Stomach (tissue), 9 donors: ENCODE data around the gene SYNJ2. TPM values are rescaled to one million over a fixed set of nuclear protein-coding genes. Genes with fewer than 3 reads are reported as not detected.
A peak's percentile ranks its signal among the peaks of the same experiment; 100 is the strongest.

ENCODE experiments used
- DNase-seq, 2 donors: peaks; one replicate each; pipeline versions ENCODE4 v3.0.0 to v3.0.0-alpha.2; 2013 to 2019
- H3K27ac ChIP-seq, 5 donors: fragments of 200-600 bp in 4 of 5; sonication (generic) in 4 of 5; one replicate each; pipeline ENCODE4 v1.5.1; 2013 to 2019; ENCODE audit warnings: mild to moderate bottlenecking in 1 of 5, moderate library complexity in 1 of 5
- H3K27me3 ChIP-seq, 3 donors: fragments of 200-600 bp; sonication (generic); one replicate each; pipeline ENCODE4 v1.5.1; 2017 to 2019; ENCODE audit warnings: mixed run types in 1 of 3
- H3K36me3 ChIP-seq, 4 donors: fragments of 200-600 bp; sonication (generic); 1 replicate in 3 of 4; 2 replicates in 1 of 4; pipeline ENCODE4 v1.5.1; 2016 to 2019
- H3K4me1 ChIP-seq, 4 donors: fragments of 200-600 bp; sonication (generic); one replicate each; pipeline ENCODE4 v1.5.1; 2016 to 2019
- H3K4me3 ChIP-seq, 4 donors: fragments of 200-600 bp; sonication (generic) in 3 of 4; one replicate each; pipeline ENCODE4 v1.5.1; 2016 to 2019; ENCODE audit warnings: mild to moderate bottlenecking in 1 of 4
- H3K9me3 ChIP-seq, 4 donors: fragments of 200-600 bp; sonication (generic); one replicate each; pipeline ENCODE4 v1.5.1; 2016 to 2019
- CTCF ChIP-seq, 7 experiments: fragments of 450-650 bp in 4 of 7; fragments of 200-600 bp in 3 of 7; sonication (generic) in 3 of 7; IDR thresholded peaks; one replicate each; pipeline ENCODE4 v1.5.1; 2016 to 2019; ENCODE audit warnings: antibody characterized with exemption in 7 of 7, control low read depth in 2 of 7, mild to moderate bottlenecking in 1 of 7
- EP300 ChIP-seq: sonication (generic); formaldehyde crosslinking; IDR thresholded peaks from one replicate; pipeline ENCODE4 v1.6.1; 2017; ENCODE audit warnings: antibody characterized with exemption
- POLR2A ChIP-seq, 4 donors: fragments of 450-650 bp; IDR thresholded peaks; one replicate each; pipeline ENCODE4 v1.6.1; 2016; ENCODE audit warnings: antibody characterized with exemption in 4 of 4, control low read depth in 2 of 4, mild to moderate bottlenecking in 1 of 4, moderate library complexity in 1 of 4
- POLR2AphosphoS5 ChIP-seq, 3 donors: sonication (generic); formaldehyde crosslinking; IDR thresholded peaks; one replicate each; pipeline ENCODE4 v1.6.1; 2016; ENCODE audit warnings: antibody characterized with exemption in 3 of 3
- WGBS, 5 donors: extraction: QIAGEN DNeasy Blood & Tissue Kit in 3 of 5; methylation state at CpG; one replicate each; pipeline versions ENCODE4 v1.1.5 to v1.1.7; 2013 to 2018; 5-methylcytosine and 5-hydroxymethylcytosine counted together
- intact Hi-C: fragments of 100-400 bp; cut with DNase I; formaldehyde crosslinking; loops from one replicate; pipeline ENCODE4 v1.15.1; 2023; ENCODE audit warnings: low total_unique reads
- polyA plus RNA-seq, 3 donors: library from polyadenylated mRNA; stranded (reverse); fragments of 200-250 nt; gene quantifications; one replicate each; pipeline ENCODE4 v1.2.3, GENCODE V29; 2013
- total RNA-seq, 5 donors: library from RNA; depleted of rRNA; stranded (reverse); fragments of >200 nt; gene quantifications; one replicate each; pipeline versions ENCODE4 v1.1.0 to v1.2.3, GENCODE V29; 2014 to 2016
- donor health status: healthy with polysubstance abuse.
- donor health status: Bipolar disorder and iron deficiency.
- donor health status: healthy.

Gene SYNJ2
- total and polyA plus RNA-seq, 8 donors, result 4.7 to 41.4 (median 14.4) TPM

- Histone ChIP-seq H3K36me3 (no peaks in the 10 kb centered on the region), H3K9me3 (no peaks in the 10 kb centered on the region), H3K27ac (peak overlapping the region in 1 of 5 donors; percentile 38), H3K4me3 (no peak overlapping the region), H3K4me1 (peaks cover 0 to 11% (median 0%) of the 10 kb centered on the region in 4 donors), H3K27me3 (no peaks in the 10 kb centered on the region)
- DNase-seq, result no peak
- TF ChIP-seq EP300, result no peak
- TF ChIP-seq POLR2AphosphoS5 (IDR thresholded peaks at IDR 0.05), result no peak
- no peak for TF ChIP-seq POLR2A (IDR thresholded peaks at IDR 0.05)
- TF ChIP-seq CTCF (IDR thresholded peaks at IDR 0.05), result no peak
- intact Hi-C loops, result loop anchor here (10.0 kb wide), 1 partner anchor 90 kb away; no protein-coding TSS in a partner anchor
- WGBS, 5 donors, result 47 to 64% (median 59%) methylated on average over 3 of the region's 3 CpGs
Observed at GRCh38 chr6:157974967-157975366, 6.7 kb upstream of the SYNJ2 start.

GRCh38 chr6:157975456-157975855, 6.2 kb upstream of the SYNJ2 start:
- TF ChIP-seq CTCF (IDR thresholded peaks at IDR 0.05) (no peak), EP300 (no peak), POLR2AphosphoS5 (IDR thresholded peaks at IDR 0.05) (no peak), POLR2A (IDR thresholded peaks at IDR 0.05) (no peak)
- no peaks in the 10 kb centered on the region for H3K9me3 ChIP-seq

GRCh38 chr6:157976345-157977175, 5.1 kb upstream of the SYNJ2 start:
- intact Hi-C loops, result loop anchor here (10.0 kb wide), 1 partner anchor 88 kb away; no protein-coding TSS in a partner anchor
- TF ChIP-seq CTCF (IDR thresholded peaks at IDR 0.05), result no peak
- no peak for TF ChIP-seq POLR2A (IDR thresholded peaks at IDR 0.05)
- Histone ChIP-seq H3K36me3 (no peaks in the 10 kb centered on the region), H3K4me1 (peaks cover 0 to 19% (median 12%) of the 10 kb centered on the region in 4 donors), H3K4me3 (no peak overlapping the region), H3K27me3 (no peaks in the 10 kb centered on the region), H3K9me3 (no peaks in the 10 kb centered on the region), H3K27ac (no peak overlapping the region)
- WGBS, 5 donors, result 91 to 95% (median 93%) methylated on average over 20 to 21 of the region's 21 CpGs
- no peak for DNase-seq

More at GRCh38 chr6:157975456-157975855, 6.2 kb upstream of the SYNJ2 start:
- H3K27ac ChIP-seq, result no peak overlapping the region
- whole genome bisulfite sequencing, 5 donors, result 86 to 92% (median 88%) methylated on average over 2 of the region's 2 CpGs
- intact Hi-C loops, result loop anchor here (10.0 kb wide), 1 partner anchor 89 kb away; no protein-coding TSS in a partner anchor
- H3K4me3 ChIP-seq, result no peak overlapping the region
- no peaks in the 10 kb centered on the region for H3K27me3 ChIP-seq
- peaks cover 0 to 11% (median 2%) of the 10 kb centered on the region in 4 donors for H3K4me1 ChIP-seq
- DNase-seq, result no peak
- no peaks in the 10 kb centered on the region for H3K36me3 ChIP-seq

GRCh38 chr6:157977176-157977804, 4.4 kb upstream of the SYNJ2 start:
- H3K4me1 ChIP-seq, result peaks cover 0 to 22% (median 14%) of the 10 kb centered on the region in 4 donors
- 87 to 93% (median 90%) methylated on average over 6 to 10 of the region's 10 CpGs for WGBS, 5 donors
- intact Hi-C loops, result loop anchor here (10.0 kb wide), 1 partner anchor 88 kb away; no protein-coding TSS in a partner anchor
- DNase-seq, result no peak
- TF ChIP-seq POLR2AphosphoS5 (IDR thresholded peaks at IDR 0.05) (no peak), CTCF (IDR thresholded peaks at IDR 0.05) (no peak), EP300 (no peak), POLR2A (IDR thresholded peaks at IDR 0.05) (no peak)
- H3K36me3 ChIP-seq, result no peaks in the 10 kb centered on the region
- H3K27ac ChIP-seq, result no peak overlapping the region
- no peaks in the 10 kb centered on the region for H3K27me3 ChIP-seq
- H3K4me3 ChIP-seq, result no peak overlapping the region
- H3K9me3 ChIP-seq, result no peaks in the 10 kb centered on the region
